D721Med (cell line): ENCODE results near the gene CD4.

Experiments
- DNase-seq: peaks from one replicate; pipeline ENCODE4 v3.0.0; 2011; ENCODE audit warnings: low spot score; ENCODE audit not compliant: insufficient read length
- FAIRE-seq: peaks from 2 replicates; lab custom pipeline; 2011; peaks lifted over from hg19 to GRCh38; lab: Jason Lieb, UNC
- CTCF ChIP-seq: IDR thresholded peaks from 2 replicates; pipeline ENCODE4 v1.5.1; 2012; ENCODE audit warnings: mild to moderate bottlenecking, control low read depth; ENCODE audit not compliant: insufficient read depth; ENCODE audit errors: missing control alignments

CD4 gene

GRCh38 chr12:6845395-6845794 lies 56.1 kb downstream of the CD4 start:
- DNase-seq: no peak
- no peak for FAIRE-seq

GRCh38 chr12:6846316-6846869 lies 57.1 kb downstream of the CD4 start:
- peak; percentile 91 for FAIRE-seq

More at GRCh38 chr12:6845395-6845794, 56.1 kb downstream of the CD4 start:
- no peak for TF ChIP-seq CTCF

GRCh38 chr12:6847676-6848075 lies 58.3 kb downstream of the CD4 start:
- no peak for TF ChIP-seq CTCF
- DNase-seq: no peak
- FAIRE-seq: peak; percentile 72

More at GRCh38 chr12:6846316-6846869, 57.1 kb downstream of the CD4 start:
- DNase-seq: no peak
- no peak for TF ChIP-seq CTCF

- FAIRE-seq (no peak), DNase-seq (no peak)
- TF ChIP-seq CTCF: no peak
These were observed 60.1 kb downstream of the CD4 start for GRCh38 chr12:6849427-6849826.

- no peak for TF ChIP-seq CTCF
- FAIRE-seq (no peak), DNase-seq (no peak)
These were observed 60.7 kb downstream of the CD4 start for GRCh38 chr12:6849976-6850560.

- no peak for TF ChIP-seq CTCF
- no peak for FAIRE-seq
- no peak for DNase-seq
These were observed 61.4 kb downstream of the CD4 start for GRCh38 chr12:6850796-6851152.

GRCh38 chr12:6851153-6851920 lies 62.0 kb downstream of the CD4 start, which contains the start of gene CDCA3:
CDCA3 (minus strand) TSS chr12:6851286; CDS start chr12:6850952, 334 bp downstream.
- TF ChIP-seq CTCF: no peak
- FAIRE-seq (no peak), DNase-seq (peak; percentile 94)
